T-cell (primary cell): Measurements from ENCODE around the gene NDUFS2. TPM values are rescaled to one million over a fixed set of nuclear protein-coding genes. Genes with fewer than 3 reads are reported as not detected.

Source experiments
- ATAC-seq, 4 experiments: fragments of 200-7000 bp in 3 of 4; fragments of 150-1000 bp in 1 of 4; cut with Tn5 transposase; replicated peaks in 1 of 4; 1 replicate in 3 of 4; 2 replicates in 1 of 4; pipeline ENCODE4 v1.10.0; 2021; ENCODE audit warnings: moderate library complexity in 3 of 4, mild to moderate bottlenecking in 2 of 4, moderate number of reproducible peaks in 1 of 4
- CTCF ChIA-PET, 2 donors: fragments of 300-600 bp; sonication (Branson Sonifier 250); formaldehyde crosslinking; loops; one replicate each; lab custom pipeline; 2022; ENCODE audit warnings: antibody characterized with exemption in 2 of 2; lab: Charles Lee
- POLR2A ChIA-PET, 2 donors: fragments of 300-600 bp; sonication (Branson Sonifier 250); formaldehyde crosslinking; loops; one replicate each; lab custom pipeline; 2022; ENCODE audit warnings: antibody characterized with exemption in 2 of 2; lab: Charles Lee
- DNase-seq, 35 experiments: peaks; one replicate each; pipeline versions ENCODE4 v3.0.0 to v3.0.0-alpha.2; 2013 to 2023
- H3K27ac ChIP-seq: one replicate; pipeline ENCODE4 v1.5.1; 2013; ENCODE audit warnings: low read length
- H3K27me3 ChIP-seq, 2 experiments: replicated peaks in 1 of 2; 1 replicate in 1 of 2; 2 replicates in 1 of 2; pipeline versions ENCODE4 v1.6.1 to v1.7.0; 2013; ENCODE audit warnings: low read length in 1 of 2, mixed read lengths in 1 of 2; ENCODE audit not compliant: control insufficient read depth in 2 of 2, insufficient read depth in 2 of 2; ENCODE audit errors: extremely low read depth in 1 of 2
- H3K36me3 ChIP-seq, 2 donors: 1 replicate in 1 of 2; 2 replicates in 1 of 2; pipeline versions ENCODE4 v1.6.1 to v1.7.0; 2013; ENCODE audit warnings: low read length in 1 of 2; ENCODE audit not compliant: control insufficient read depth in 2 of 2, insufficient read depth in 1 of 2; ENCODE audit errors: extremely low read depth in 1 of 2
- H3K4me1 ChIP-seq, 2 experiments: 1 replicate in 1 of 2; 2 replicates in 1 of 2; pipeline versions ENCODE4 v1.6.1 to v1.7.0; 2013; ENCODE audit warnings: low read length in 2 of 2, mixed read lengths in 1 of 2; ENCODE audit not compliant: insufficient read depth in 2 of 2, control insufficient read depth in 1 of 2; ENCODE audit errors: extremely low read depth in 1 of 2
- H3K4me3 ChIP-seq, 2 donors: 1 replicate in 1 of 2; 2 replicates in 1 of 2; pipeline versions ENCODE4 v1.5.1 to v1.7.0; 2013; ENCODE audit warnings: mild to moderate bottlenecking in 2 of 2, low read length in 1 of 2, moderate library complexity in 1 of 2; ENCODE audit not compliant: control insufficient read depth in 1 of 2; ENCODE audit errors: extremely low read depth in 1 of 2
- H3K9me3 ChIP-seq: 2 replicates; pipeline ENCODE4 v1.7.0; 2013
- H3K27ac Mint-ChIP-seq, 2 donors: one replicate each; pipeline ENCODE4 v1.8.0; 2020 to 2021; ENCODE audit warnings: mild to moderate bottlenecking in 2 of 2, mixed read lengths in 2 of 2
- H3K27me3 Mint-ChIP-seq, 2 donors: one replicate each; pipeline ENCODE4 v1.8.0; 2021 to 2022; ENCODE audit warnings: mixed read lengths in 2 of 2
- H3K36me3 Mint-ChIP-seq: one replicate; pipeline ENCODE4 v1.8.0; 2021; ENCODE audit warnings: mixed read lengths
- H3K4me1 Mint-ChIP-seq, 3 donors: one replicate each; pipeline ENCODE4 v1.8.0; 2020 to 2022; ENCODE audit warnings: mixed read lengths in 3 of 3, mild to moderate bottlenecking in 1 of 3
- H3K4me3 Mint-ChIP-seq, 3 donors: one replicate each; pipeline ENCODE4 v1.8.0; 2020 to 2022; ENCODE audit warnings: mild to moderate bottlenecking in 3 of 3, mixed read lengths in 3 of 3, moderate library complexity in 3 of 3
- H3K9me3 Mint-ChIP-seq, 3 donors: one replicate each; pipeline ENCODE4 v1.8.0; 2020 to 2022; ENCODE audit warnings: mixed read lengths in 3 of 3
- WGBS: methylation state at CpG from one replicate; pipeline ENCODE4 v1.1.5; 2013; ENCODE audit warnings: missing lambda C conversion rate; ENCODE audit not compliant: insufficient coverage; 5-methylcytosine and 5-hydroxymethylcytosine counted together
- total RNA-seq, 35 experiments: library from RNA in 6 of 35; stranded (reverse) in 6 of 35; fragments of 120-200 nt in 1 of 35; gene quantifications; one replicate each; pipeline versions ENCODE4 v1.2.1 to v1.2.4 and lab custom pipeline; 2013 to 2026

The NDUFS2 gene
- total RNA-seq, 5 donors from 2014 or later (not counting 1 experiment from before 2014, with no cell fraction given): 57.3 to 92.2 (median 88.2) TPM

DNA sequence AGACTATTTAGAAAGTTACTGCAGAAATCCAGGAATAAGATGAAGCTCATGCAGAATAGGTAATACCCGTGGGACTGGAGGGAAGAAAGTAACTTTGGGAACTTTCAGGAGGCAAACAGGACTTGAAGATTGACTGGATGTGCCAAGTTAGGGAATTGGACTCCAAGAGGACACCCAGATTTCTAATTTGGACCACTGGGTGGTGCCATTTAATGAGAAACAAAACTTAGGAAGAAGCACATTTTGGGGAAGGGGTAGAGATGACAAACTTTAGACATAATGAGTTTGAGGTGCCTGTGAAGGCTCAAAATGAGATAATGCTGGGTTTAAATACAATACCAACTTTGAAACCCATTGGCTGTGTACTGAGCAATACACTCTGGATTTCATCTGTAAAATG is 21.5 kb upstream of the NDUFS2 start:
- ATAC-seq: no peak
- ChIA-PET POLR2A (interaction anchor here in 1 of 2 donors (0.5 kb wide), 1 partner anchor 83 kb away, joined by 3 read pairs; no protein-coding TSS in a partner anchor), CTCF (interaction anchor here (0.8 to 2.3 kb wide), 5 partner anchors 10 to 112 kb away, joined by 3 to 13 read pairs (median 4); partner anchors contain the start of genes PPOX (in 2 of the 2) and TOMM40L (in 1 of the 2))
- WGBS: 73% methylated on average over 1 of the region's 1 CpG
- peaks cover 78 to 87% (median 81%) of the 10 kb centered on the region in 3 donors for H3K4me1 Mint-ChIP-seq
- peak in 1 of 35 experiments; percentile 36 for DNase-seq
- H3K4me1 ChIP-seq: peaks cover 49 to 78% of the 10 kb centered on the region in 2 experiments
- no peaks in the 10 kb centered on the region for H3K9me3 ChIP-seq
- H3K36me3 ChIP-seq: peaks cover 0 to 4% of the 10 kb centered on the region in 2 donors
- peak overlapping the region; percentile 29 to 50 (median 41) for H3K4me3 Mint-ChIP-seq
- H3K27ac ChIP-seq: peak overlapping the region; percentile 89
- H3K36me3 Mint-ChIP-seq: peaks cover 11% of the 10 kb centered on the region
- peak overlapping the region; percentile 92 to 95 for H3K27ac Mint-ChIP-seq
- no peaks in the 10 kb centered on the region for H3K27me3 ChIP-seq
- H3K4me3 ChIP-seq: no peak overlapping the region
- no peaks in the 10 kb centered on the region for H3K27me3 Mint-ChIP-seq
- H3K9me3 Mint-ChIP-seq: no peaks in the 10 kb centered on the region

DNA sequence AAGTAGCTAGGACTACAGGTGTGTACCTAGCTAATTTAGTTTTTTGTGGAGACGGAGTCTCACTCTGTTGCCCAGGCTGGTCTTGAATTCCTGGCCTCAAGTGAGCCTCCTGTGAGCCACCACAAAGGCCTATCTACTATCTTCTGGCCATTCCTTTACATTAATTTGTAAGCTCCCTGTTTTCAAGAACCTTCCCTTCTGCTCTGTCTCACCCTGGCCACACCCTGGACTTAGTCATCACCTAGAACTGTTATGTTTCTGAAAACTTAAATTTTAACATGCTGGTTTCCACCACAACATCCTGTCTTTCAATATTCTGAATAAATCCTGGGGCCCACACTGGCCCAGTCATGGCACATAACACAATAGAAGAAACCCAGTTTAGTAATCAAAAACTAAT is 20.0 kb upstream of the NDUFS2 start:
- DNase-seq (peak in 29 of 35 experiments; percentile 29 to 71 (median 40)), ATAC-seq (peak; percentile 25 to 66 (median 60))
- H3K4me1 Mint-ChIP-seq: peaks cover 81 to 87% (median 83%) of the 10 kb centered on the region in 3 donors
- WGBS: no CpG with 5 or more reads among the region's 1 CpG
- H3K4me3 Mint-ChIP-seq: peak overlapping the region; percentile 55 to 76 (median 66)
- no peaks in the 10 kb centered on the region for H3K36me3 ChIP-seq
- POLR2A ChIA-PET: interaction anchor here in 1 of 2 donors (0.8 to 1.3 kb wide), 3 partner anchors 17 to 50 kb away, joined by 3 to 7 read pairs (median 5); partner anchors contain the start of genes DEDD, PPOX and UFC1
- H3K9me3 Mint-ChIP-seq: no peaks in the 10 kb centered on the region
- H3K27ac Mint-ChIP-seq: peak overlapping the region; percentile 97 to 98
- no peaks in the 10 kb centered on the region for H3K9me3 ChIP-seq
- H3K36me3 Mint-ChIP-seq: peaks cover 5% of the 10 kb centered on the region
- CTCF ChIA-PET: interaction anchor here (0.6 to 2.4 kb wide), 7 partner anchors 9 to 547 kb away, joined by 3 to 13 read pairs (median 4); partner anchors contain the start of genes NDUFS2 (in 1 of the 2), PPOX (in 1 of the 2) and TOMM40L (in 1 of the 2)
- H3K27ac ChIP-seq: peak overlapping the region; percentile 89
- peaks cover 57 to 80% of the 10 kb centered on the region in 2 experiments for H3K4me1 ChIP-seq
- H3K27me3 Mint-ChIP-seq: no peaks in the 10 kb centered on the region
- peak overlapping the region in 1 of 2 donors; percentile 1 for H3K4me3 ChIP-seq
- H3K27me3 ChIP-seq: no peaks in the 10 kb centered on the region

DNA sequence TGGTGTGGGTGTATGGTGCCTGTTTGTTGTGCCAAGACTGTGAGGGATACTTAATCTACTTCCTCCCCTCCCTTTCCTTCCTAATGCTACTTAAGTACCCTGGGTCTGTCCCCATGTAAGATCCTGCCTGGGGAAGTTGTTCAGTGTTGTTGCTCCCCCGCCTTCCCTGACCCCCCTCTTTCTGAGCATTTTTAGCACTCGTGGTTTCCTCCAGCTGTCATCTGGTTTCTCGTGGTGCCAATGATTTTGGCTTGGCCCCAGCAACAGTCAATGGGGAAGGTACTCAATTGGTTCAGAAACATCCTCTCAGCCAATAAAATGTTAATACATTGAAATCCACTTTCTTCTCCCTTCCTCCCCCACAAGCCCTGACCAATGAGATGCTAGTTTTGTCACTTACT is 16.9 kb upstream of the NDUFS2 start:
- peak overlapping the region; percentile 76 to 78 (median 76) for H3K4me3 Mint-ChIP-seq
- H3K4me1 ChIP-seq: peaks cover 63 to 87% of the 10 kb centered on the region in 2 experiments
- no CpG with 5 or more reads among the region's 3 CpGs for WGBS

DNA sequence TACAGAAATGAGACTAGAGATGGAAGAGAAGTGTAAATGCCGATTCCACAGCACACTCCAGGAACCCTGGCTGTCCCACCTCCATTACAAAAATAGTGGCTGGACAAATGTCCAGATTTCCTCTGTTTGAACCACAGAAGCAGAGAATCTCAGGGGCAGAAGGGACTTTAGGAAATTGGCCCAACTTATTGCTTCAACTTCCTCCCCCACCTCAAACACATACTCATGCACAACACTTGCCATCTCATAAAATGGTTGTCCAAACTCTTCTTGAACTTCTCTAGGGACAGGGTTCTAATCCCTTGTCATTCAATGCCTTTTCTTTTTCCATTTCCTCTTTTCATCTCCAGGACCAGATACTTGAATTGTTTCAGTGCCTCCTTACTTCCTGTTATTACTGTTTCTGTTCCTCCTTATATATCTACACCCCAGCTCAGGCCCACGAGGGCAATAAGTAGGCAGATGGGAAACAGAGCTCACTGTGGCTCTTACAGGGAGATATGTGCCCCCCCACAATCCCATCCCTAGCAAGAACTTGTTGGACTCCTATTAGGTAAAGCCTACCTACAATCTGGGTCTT is 16.3 kb upstream of the NDUFS2 start:
- peak overlapping the region; percentile 89 for H3K27ac ChIP-seq
- H3K9me3 ChIP-seq: no peaks in the 10 kb centered on the region
- Mint-ChIP-seq H3K36me3 (peaks cover 5% of the 10 kb centered on the region), H3K9me3 (no peaks in the 10 kb centered on the region), H3K4me3 (peak overlapping the region; percentile 76 to 78 (median 76)), H3K4me1 (peaks cover 78 to 81% (median 80%) of the 10 kb centered on the region in 3 donors), H3K27me3 (no peaks in the 10 kb centered on the region), H3K27ac (peak overlapping the region; percentile 95)
- ChIA-PET POLR2A (interaction anchor here (0.5 to 1.3 kb wide), 3 partner anchors 19 to 86 kb away, joined by 3 to 13 read pairs (median 5); partner anchors contain the start of genes PPOX (in 1 of the 2) and UFC1 (in 1 of the 2)), CTCF (interaction anchor here (0.6 to 2.3 kb wide), 7 partner anchors 15 to 120 kb away, joined by 3 to 19 read pairs (median 4); partner anchors contain the start of gene TOMM40L (in 1 of the 2))
- H3K27me3 ChIP-seq: no peaks in the 10 kb centered on the region
- DNase-seq (peak in 1 of 35 experiments; percentile 30), ATAC-seq (peak; percentile 2 to 4 (median 3))
- peaks cover 61 to 86% of the 10 kb centered on the region in 2 experiments for H3K4me1 ChIP-seq
- WGBS: no CpG with 5 or more reads among the region's 2 CpGs
- H3K36me3 ChIP-seq: no peaks in the 10 kb centered on the region
- H3K4me3 ChIP-seq: peak overlapping the region; percentile 15 to 18

More for the DNA sequence above, 16.9 kb upstream of the NDUFS2 start:
- H3K27ac ChIP-seq: peak overlapping the region; percentile 89
- Mint-ChIP-seq H3K27ac (peak overlapping the region; percentile 95), H3K36me3 (peaks cover 5% of the 10 kb centered on the region), H3K27me3 (no peaks in the 10 kb centered on the region), H3K4me1 (peaks cover 81 to 86% (median 84%) of the 10 kb centered on the region in 3 donors), H3K9me3 (no peaks in the 10 kb centered on the region)
- peak; percentile 74 to 89 (median 75) for ATAC-seq
- H3K9me3 ChIP-seq: no peaks in the 10 kb centered on the region
- ChIA-PET CTCF (interaction anchor here in 1 of 2 donors (0.6 to 2.3 kb wide), 6 partner anchors 15 to 121 kb away, joined by 3 to 19 read pairs (median 4); partner anchors contain the start of gene TOMM40L), POLR2A (interaction anchor here in 1 of 2 donors (1.3 kb wide), 1 partner anchor 19 kb away, joined by 13 read pairs; the partner anchor contains the start of gene PPOX)
- H3K36me3 ChIP-seq: no peaks in the 10 kb centered on the region
- peak overlapping the region; percentile 5 to 45 for H3K4me3 ChIP-seq
- no peaks in the 10 kb centered on the region for H3K27me3 ChIP-seq
- DNase-seq: peak; percentile 60 to 91 (median 80)

DNA sequence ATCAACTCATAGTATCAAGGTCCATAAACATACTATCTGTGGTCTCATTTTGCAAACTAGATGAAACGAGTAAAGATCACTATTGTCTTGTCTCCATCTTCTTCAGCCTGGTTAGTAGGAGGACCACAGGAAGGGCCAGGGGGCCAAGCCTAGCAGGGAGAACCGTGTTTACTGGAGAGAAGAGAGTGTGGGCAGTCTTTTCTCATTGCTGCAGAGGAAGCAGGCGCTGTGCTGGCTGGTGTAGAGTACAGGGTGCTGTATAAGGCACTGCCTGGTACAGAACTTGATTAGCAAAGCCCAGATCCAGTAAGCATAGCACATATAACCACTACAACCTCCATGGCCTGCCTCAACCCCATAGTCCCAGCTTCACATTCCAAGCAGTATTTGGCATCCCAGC is 14.9 kb upstream of the NDUFS2 start:
- H3K4me3 ChIP-seq: no peak overlapping the region
- Mint-ChIP-seq H3K27ac (peak overlapping the region; percentile 95), H3K27me3 (no peaks in the 10 kb centered on the region), H3K36me3 (peaks cover under 1% of the 10 kb centered on the region), H3K4me1 (peaks cover 72 to 77% (median 73%) of the 10 kb centered on the region in 3 donors), H3K4me3 (peak overlapping the region in 2 of 3 donors; percentile 17 to 76), H3K9me3 (no peaks in the 10 kb centered on the region)
- POLR2A ChIA-PET: no interaction called here
- H3K36me3 ChIP-seq: no peaks in the 10 kb centered on the region
- no peaks in the 10 kb centered on the region for H3K27me3 ChIP-seq
- ATAC-seq (no peak), DNase-seq (no peak)
- peaks cover 46 to 80% of the 10 kb centered on the region in 2 experiments for H3K4me1 ChIP-seq
- CTCF ChIA-PET: interaction anchor here (0.6 to 0.7 kb wide), 3 partner anchors 34 to 310 kb away, joined by 3 to 8 read pairs (median 3); no protein-coding TSS in a partner anchor
- no peaks in the 10 kb centered on the region for H3K9me3 ChIP-seq
- peak overlapping the region; percentile 89 for H3K27ac ChIP-seq
- WGBS: 50% methylated on average over 2 of the region's 3 CpGs

DNA sequence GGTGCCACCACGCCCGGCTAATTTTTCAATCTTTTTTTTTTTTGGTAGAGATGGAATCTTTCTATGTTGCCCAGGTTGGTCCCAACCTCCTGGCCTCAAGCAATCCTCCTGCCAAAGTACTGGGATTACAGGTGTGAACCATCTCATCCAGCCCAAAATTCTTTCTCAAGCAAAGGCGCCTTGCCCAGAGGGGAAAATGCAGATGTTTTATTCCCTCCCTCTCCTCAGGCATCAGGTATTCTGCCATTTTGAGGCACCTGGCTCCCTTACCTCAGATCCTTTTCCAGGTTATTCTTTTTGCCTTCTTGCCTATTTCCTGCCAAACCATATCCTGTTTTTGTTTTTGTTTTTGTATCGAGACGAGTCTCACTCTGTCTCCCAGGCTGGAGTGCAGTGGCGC is 13.8 kb upstream of the NDUFS2 start:
- H3K27me3 ChIP-seq: no peaks in the 10 kb centered on the region
- Mint-ChIP-seq H3K27me3 (no peaks in the 10 kb centered on the region), H3K36me3 (no peaks in the 10 kb centered on the region), H3K27ac (peak overlapping the region; percentile 90 to 94), H3K9me3 (no peaks in the 10 kb centered on the region), H3K4me1 (peaks cover 71 to 77% (median 72%) of the 10 kb centered on the region in 3 donors), H3K4me3 (peak overlapping the region in 1 of 3 donors; percentile 25)
- 60% methylated on average over 2 of the region's 6 CpGs for WGBS
- H3K4me1 ChIP-seq: peaks cover 43 to 80% of the 10 kb centered on the region in 2 experiments
- ATAC-seq (no peak), DNase-seq (no peak)
- CTCF ChIA-PET: interaction anchor here in 1 of 2 donors (0.7 kb wide), 1 partner anchor 578 kb away, joined by 5 read pairs; no protein-coding TSS in a partner anchor
- POLR2A ChIA-PET: interaction anchor here in 1 of 2 donors (0.7 kb wide), 1 partner anchor 14 kb away, joined by 6 read pairs; no protein-coding TSS in a partner anchor
- peak overlapping the region; percentile 32 for H3K27ac ChIP-seq
- no peaks in the 10 kb centered on the region for H3K36me3 ChIP-seq
- H3K9me3 ChIP-seq: no peaks in the 10 kb centered on the region
- H3K4me3 ChIP-seq: no peak overlapping the region
